GM21381 (cell line): ENCODE data around the gene ALPI.

Experiments used
- ATAC-seq: cut with Tn5 transposase; IDR thresholded peaks from one replicate; pipeline ENCODE4 v1.9.1; 2021; ENCODE audit warnings: mild to moderate bottlenecking, moderate library complexity; ENCODE audit not compliant: unreplicated experiment

ALPI gene

DNA sequence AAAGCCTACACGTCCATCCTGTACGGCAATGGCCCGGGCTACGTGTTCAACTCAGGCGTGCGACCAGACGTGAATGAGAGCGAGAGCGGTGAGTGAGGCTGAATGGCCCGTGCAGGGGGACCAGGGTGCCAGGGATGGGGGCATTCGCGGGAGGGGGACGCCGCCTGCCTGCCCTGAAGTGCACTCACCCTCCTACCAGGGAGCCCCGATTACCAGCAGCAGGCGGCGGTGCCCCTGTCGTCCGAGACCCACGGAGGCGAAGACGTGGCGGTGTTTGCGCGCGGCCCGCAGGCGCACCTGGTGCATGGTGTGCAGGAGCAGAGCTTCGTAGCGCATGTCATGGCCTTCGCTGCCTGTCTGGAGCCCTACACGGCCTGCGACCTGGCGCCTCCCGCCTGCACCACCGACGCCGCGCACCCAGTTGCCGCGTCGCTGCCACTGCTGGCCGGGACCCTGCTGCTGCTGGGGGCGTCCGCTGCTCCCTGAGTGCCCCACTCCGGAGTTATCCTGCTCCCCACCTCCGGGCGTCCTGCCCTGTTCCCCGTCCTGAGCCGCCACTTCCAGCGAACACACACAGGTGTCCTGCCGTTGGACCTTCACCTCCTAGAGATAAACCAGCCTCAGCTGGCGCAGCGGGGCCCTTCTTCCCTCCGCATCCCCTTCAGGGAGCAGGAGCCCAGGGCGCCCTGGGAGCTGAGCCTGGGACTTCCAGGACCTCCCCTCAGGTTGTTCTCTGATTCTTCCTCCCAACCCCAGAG, 2.9 kb downstream of the ALPI start:
- no peak for ATAC-seq

- no peak for ATAC-seq
Measured at GRCh38 chr2:232459419-232460035, 3.6 kb downstream of the ALPI start.

DNA sequence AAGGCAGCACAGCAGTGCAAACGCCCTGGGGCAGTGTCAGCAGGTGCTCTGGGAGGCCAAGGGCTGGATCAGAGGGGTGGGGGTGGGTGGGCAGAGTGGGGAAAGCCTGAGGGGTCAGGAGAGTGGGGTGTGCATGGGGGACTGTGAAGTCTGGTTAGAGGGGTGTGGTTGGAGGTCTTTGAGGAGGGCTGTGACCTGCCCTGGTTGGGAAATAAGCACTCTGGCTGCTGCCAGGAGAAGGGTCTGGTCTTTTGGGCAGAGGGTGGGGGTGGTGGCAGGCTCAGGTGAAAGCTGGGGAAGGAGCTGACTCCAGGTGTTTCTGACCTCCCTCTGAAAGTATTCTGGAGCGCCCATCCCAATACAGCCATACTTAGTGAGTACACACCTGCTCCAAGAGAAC, 4.2 kb downstream of the ALPI start:
- no peak for ATAC-seq

- ATAC-seq, result no peak
Measured at GRCh38 chr2:232463701-232464543, 8.0 kb downstream of the ALPI start.

DNA sequence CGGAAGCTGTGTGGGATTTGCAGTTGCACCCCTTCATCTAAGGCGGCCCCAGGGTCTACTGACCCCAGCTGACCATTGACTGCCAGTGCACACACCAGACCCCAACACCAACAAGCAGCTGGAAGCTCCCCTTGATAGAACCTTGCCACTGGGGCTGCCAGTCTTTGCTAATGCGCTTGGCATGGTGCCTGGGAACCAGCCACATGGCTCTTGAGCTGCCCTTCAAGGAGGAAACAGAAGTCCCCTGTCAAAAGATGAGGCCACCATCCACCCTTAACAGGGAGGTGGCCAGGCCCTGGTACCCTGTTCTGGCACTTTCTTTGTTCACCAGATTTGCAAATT, 8.6 kb downstream of the ALPI start:
- ATAC-seq, result no peak

- no peak for ATAC-seq
Measured at GRCh38 chr2:232465061-232465460, 9.1 kb downstream of the ALPI start.

- ATAC-seq, result no peak
Measured at GRCh38 chr2:232466221-232466620, 10.3 kb downstream of the ALPI start.

DNA sequence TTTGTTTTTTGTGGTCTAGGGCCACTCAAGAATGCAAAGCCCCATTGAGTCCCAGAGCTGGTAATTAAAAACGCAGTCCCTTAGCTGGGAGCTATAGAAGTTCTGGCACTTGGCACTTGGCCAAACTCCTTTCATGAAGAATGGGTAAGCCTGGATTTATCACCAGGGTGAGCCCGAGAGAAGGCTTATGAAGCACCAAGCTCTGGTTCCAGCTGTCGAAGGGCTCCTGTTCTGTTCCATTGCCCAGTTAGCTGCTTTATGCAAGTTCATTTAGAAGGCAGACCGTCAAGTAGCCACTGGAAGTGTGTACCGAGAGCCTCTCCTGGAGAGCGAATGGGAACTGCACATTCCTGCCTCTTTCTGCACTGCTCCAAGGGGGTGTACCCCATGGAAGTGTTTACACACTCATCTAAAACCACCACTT, 17.5 kb downstream of the ALPI start:
- ATAC-seq, result no peak

- no peak for ATAC-seq
Measured at GRCh38 chr2:232476045-232476444, 20.1 kb downstream of the ALPI start.

DNA sequence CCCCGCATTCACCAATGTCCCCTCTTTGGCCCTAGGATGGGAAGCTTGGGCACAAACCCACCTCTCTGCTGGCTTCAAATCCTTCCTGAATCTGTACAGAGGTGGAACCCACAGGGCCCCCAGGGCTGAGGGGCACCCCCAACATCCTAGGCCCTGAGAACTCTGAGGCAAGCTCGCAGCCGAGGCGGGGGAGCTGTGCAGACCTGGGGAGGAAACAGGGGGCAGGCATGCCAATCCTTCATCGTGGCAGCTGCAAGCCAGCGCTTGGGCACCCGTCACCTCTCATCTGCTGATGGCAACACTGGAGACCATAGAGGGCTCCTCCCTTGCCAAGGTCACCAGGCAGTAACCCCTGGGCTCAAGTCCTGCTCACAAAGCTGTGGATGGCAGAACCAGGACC, 20.8 kb downstream of the ALPI start:
- no peak for ATAC-seq

DNA sequence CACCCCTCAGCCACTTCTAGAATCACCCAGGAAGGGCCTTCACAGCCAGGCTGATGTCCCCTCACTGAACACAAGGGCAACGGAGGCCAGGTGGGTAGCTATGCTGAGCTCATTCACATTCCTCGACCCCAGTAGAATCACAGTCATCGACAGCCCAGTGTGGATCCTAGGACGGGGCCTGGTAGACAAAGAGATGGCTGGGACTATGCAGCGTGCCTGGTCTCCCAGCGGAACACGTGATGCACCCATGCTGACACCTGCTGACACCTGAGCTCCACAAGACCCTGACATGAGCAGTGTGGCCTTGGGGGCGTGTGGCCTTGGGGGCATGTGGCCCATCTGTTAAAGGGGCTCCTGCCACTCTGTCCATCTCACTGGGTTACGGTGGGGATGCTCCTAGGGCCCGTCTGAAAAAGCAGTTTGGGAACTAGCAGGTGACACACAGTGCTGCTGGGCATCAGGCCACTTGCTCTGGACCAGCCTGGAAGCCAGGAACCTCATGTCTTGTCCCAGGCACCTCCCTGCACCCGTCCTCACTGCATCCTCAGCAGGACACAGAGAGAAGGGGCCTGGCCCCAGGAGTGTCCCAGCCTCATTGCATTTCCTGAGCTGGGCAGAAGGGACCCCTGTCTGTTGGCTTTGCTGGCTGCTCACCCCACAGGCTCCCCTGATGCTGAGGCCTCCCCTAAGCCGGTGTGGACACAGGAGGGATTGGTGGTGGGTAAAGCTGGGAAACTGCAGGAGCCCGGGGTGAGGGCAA, 22.0 kb downstream of the ALPI start:
- no peak for ATAC-seq

DNA sequence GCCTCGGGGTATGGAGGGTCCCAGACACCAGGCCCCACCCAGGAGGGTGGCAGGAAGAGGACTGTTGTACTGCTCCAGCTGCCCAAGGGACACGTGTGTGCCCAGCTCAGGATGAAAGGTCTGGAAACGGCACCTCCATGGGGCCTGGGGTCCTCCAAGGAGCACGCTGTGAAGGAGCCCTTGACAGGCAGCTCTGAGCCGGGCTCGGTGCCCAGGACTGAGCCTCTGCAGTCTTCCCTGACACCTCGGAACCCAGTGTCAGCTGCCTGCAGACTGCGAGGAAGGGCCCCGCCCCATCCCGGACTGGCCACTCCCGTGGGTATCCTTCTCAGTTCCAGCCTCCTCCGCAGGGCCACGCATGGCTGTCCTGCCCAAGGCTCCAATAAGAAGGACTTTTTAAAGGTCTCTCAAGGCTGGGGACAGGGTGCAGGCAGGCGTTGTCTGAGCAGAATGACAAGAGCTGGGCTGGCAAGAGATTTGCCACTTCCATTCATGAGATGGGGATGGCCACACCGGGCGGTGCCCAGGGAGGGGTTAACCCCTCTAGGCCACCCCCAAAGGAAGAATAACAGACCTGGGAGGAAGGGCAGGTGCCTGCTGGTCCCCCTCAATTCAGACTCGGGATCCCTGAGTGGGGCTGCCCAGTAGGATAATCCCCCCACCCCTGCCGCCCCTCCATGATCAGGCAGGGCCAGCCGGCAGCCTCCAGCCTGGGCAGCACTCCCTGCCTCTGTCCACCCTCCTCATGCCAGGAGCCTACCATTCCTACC, 22.8 kb downstream of the ALPI start:
- no peak for ATAC-seq

GRCh38 chr2:232479341-232480200, 23.6 kb downstream of the ALPI start:
- no peak for ATAC-seq

DNA sequence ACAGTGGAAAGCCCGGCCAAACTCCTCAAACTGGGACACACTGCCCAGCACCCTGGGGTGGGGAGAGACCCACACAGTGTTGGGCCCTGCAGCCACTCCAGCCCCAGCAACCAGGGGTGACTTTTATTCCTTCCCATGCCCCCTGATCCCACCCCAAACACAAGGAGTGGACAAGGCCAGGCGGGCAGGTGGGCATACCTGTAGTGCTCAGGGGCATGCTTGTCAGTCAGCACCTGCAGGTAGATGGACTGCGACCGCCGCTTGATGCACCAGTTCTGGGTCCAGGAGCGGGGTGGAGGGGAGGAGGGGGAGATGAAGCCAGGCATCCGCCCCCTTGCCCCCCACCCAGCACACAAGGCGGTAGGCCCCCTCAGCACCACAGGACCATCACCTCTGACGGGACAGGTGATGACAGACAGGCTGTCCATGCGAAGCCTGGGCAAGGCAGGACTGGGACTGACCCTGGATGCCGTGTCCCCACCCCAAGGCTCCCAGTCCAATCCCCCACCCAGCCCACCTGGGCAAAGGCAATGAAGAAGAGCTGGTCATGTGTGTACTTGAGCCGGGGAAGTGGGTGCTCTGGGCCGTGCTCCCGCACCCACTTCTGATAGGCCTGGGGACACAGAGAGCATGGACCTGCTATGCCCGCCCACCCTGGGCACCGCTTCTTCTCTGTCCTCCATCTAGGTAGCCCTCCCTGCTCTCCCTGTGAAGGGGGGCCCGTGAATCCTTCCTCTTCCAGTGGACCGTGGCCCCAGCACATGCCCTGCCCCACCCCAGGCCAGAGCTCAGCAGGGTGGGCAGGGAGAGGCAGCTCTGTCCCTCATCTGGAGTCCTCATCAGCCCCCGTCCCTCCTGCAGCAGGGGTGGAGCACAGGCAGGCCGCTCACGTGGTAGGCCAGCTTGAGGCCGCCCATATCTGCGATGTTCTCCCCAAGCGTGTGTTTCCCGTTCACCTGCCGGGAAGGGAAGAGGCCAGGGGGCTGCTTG, 24.5 kb downstream of the ALPI start:
- ATAC-seq, result no peak

- ATAC-seq, result no peak
Measured at GRCh38 chr2:232481322-232482140, 25.6 kb downstream of the ALPI start.

- no peak for ATAC-seq
Measured at GRCh38 chr2:232482301-232483238, 26.6 kb downstream of the ALPI start.
